Hepatocyte (in vitro differentiated cells): ENCODE data around the gene KCNQ5. TPM values are rescaled to one million over a fixed set of nuclear protein-coding genes. Genes with fewer than 3 reads are reported as not detected.

ENCODE experiments used
- DNase-seq: peaks from one replicate; pipeline ENCODE4 v3.0.0-alpha.2; 2016; ENCODE audit warnings: low spot score
- H2AFZ ChIP-seq: fragments of 200-600 bp; sonication (generic); 2 replicates; pipeline ENCODE4 v1.6.0; 2016; ENCODE audit warnings: antibody characterized with exemption, mild to moderate bottlenecking
- H3K27ac ChIP-seq: fragments of 200-600 bp; sonication (generic); 2 replicates; pipeline ENCODE4 v1.5.1; 2016; ENCODE audit warnings: mild to moderate bottlenecking
- H3K27me3 ChIP-seq: fragments of 200-600 bp; sonication (generic); 2 replicates; pipeline ENCODE4 v1.6.1; 2016
- H3K36me3 ChIP-seq: fragments of 200-600 bp; sonication (generic); replicated peaks from 2 replicates; pipeline ENCODE4 v1.5.1; 2016; ENCODE audit warnings: low read depth; ENCODE audit not compliant: insufficient read depth
- H3K4me1 ChIP-seq: fragments of 200-600 bp; sonication (generic); 2 replicates; pipeline ENCODE4 v1.5.1; 2016; ENCODE audit warnings: mild to moderate bottlenecking, moderate library complexity; ENCODE audit not compliant: insufficient read depth
- H3K4me2 ChIP-seq: fragments of 200-600 bp; sonication (generic); 2 replicates; pipeline ENCODE4 v1.6.0; 2016
- H3K4me3 ChIP-seq: fragments of 200-600 bp; sonication (generic); 2 replicates; pipeline ENCODE4 v1.5.1; 2016; ENCODE audit warnings: mild to moderate bottlenecking
- H3K79me2 ChIP-seq: fragments of 200-600 bp; sonication (generic); 2 replicates; pipeline ENCODE4 v1.6.0; 2017; ENCODE audit warnings: mild to moderate bottlenecking
- H3K9me2 ChIP-seq: fragments of 200-600 bp; sonication (generic); replicated peaks from 2 replicates; pipeline ENCODE4 v1.6.0; 2017; ENCODE audit warnings: mild to moderate bottlenecking; ENCODE audit not compliant: insufficient read depth
- H3K9me3 ChIP-seq: fragments of 200-600 bp; sonication (generic); 2 replicates; pipeline ENCODE4 v1.5.1; 2016; ENCODE audit warnings: low read depth, mild to moderate bottlenecking
- H4K20me1 ChIP-seq: fragments of 200-600 bp; sonication (generic); 2 replicates; pipeline ENCODE4 v1.6.0; 2016; ENCODE audit warnings: mild to moderate bottlenecking; ENCODE audit not compliant: insufficient read depth, poor library complexity, severe bottlenecking
- EZH2 ChIP-seq: fragments of 200-600 bp; sonication (generic); IDR thresholded peaks from 2 replicates; pipeline ENCODE4 v1.6.1; 2016; ENCODE audit warnings: antibody characterized with exemption, mild to moderate bottlenecking, borderline replicate concordance
- EZH2phosphoT487 ChIP-seq: fragments of 200-600 bp; sonication (generic); IDR thresholded peaks from one replicate; pipeline ENCODE4 v1.6.1; 2018; ENCODE audit warnings: antibody characterized with exemption, mild to moderate bottlenecking, low read depth, moderate library complexity; ENCODE audit not compliant: unreplicated experiment, severe bottlenecking
- WGBS: methylation state at CpG from one replicate; pipeline ENCODE4 v1.1.6; 2016; ENCODE audit warnings: low lambda C conversion rate; ENCODE audit errors: missing lambda C conversion rate; 5-methylcytosine and 5-hydroxymethylcytosine counted together
- polyA plus RNA-seq: library from polyadenylated mRNA; unstranded; fragments of >200 nt; fragmentation: Nextera tagmentation; extraction: Ambion mirVana; gene quantifications from 2 replicates; pipeline ENCODE4 v1.2.1, GENCODE V29; 2016
- total RNA-seq: library from RNA; depleted of rRNA; stranded (reverse); fragments of >200 nt; gene quantifications from 2 replicates; pipeline ENCODE4 v1.2.3, GENCODE V29; 2014
- TF ChIP-seq, protein P1 (sequence below): fragments of 200-600 bp; sonication (generic); IDR thresholded peaks from 2 replicates; pipeline ENCODE4 v1.5.1; 2016; ENCODE audit warnings: antibody characterized with exemption, mild to moderate bottlenecking; ENCODE audit not compliant: poor library complexity

The KCNQ5 gene
- total and polyA plus RNA-seq, 2 experiments from 2014 or later = 1.6 to 2.0 TPM

DNA sequence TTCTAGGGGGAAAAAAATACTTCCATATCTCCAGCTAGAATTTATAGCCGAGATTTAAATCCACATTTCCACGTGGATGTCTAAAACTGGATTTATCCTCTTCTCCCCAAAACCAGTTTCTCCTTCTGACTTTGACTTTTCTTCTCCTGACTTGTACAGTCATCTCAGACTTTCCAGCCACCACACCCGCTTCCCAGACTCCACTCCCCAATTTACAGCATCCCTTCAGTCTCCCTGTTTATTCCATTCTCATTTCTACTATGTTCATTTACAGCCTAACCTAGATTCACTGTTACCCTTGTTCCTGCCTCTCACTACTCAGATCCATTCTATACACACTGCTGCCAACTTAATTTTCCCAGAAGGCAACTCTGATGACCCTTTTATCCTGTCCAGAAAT, 378.6 kb downstream of the KCNQ5 start:
- TF ChIP-seq, protein P1, sequence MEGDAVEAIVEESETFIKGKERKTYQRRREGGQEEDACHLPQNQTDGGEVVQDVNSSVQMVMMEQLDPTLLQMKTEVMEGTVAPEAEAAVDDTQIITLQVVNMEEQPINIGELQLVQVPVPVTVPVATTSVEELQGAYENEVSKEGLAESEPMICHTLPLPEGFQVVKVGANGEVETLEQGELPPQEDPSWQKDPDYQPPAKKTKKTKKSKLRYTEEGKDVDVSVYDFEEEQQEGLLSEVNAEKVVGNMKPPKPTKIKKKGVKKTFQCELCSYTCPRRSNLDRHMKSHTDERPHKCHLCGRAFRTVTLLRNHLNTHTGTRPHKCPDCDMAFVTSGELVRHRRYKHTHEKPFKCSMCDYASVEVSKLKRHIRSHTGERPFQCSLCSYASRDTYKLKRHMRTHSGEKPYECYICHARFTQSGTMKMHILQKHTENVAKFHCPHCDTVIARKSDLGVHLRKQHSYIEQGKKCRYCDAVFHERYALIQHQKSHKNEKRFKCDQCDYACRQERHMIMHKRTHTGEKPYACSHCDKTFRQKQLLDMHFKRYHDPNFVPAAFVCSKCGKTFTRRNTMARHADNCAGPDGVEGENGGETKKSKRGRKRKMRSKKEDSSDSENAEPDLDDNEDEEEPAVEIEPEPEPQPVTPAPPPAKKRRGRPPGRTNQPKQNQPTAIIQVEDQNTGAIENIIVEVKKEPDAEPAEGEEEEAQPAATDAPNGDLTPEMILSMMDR = no peak
- TF ChIP-seq EZH2 = no peak
- no peak for TF ChIP-seq EZH2phosphoT487
- H3K27me3 ChIP-seq = no peaks in the 10 kb centered on the region
- no peaks in the 10 kb centered on the region for H3K36me3 ChIP-seq
- H3K9me2 ChIP-seq = no peaks in the 10 kb centered on the region
- no peak overlapping the region for H3K4me2 ChIP-seq
- H3K79me2 ChIP-seq = no peaks in the 10 kb centered on the region
- 78% methylated on average over 3 of the region's 3 CpGs for WGBS
- DNase-seq = no peak
- no peak overlapping the region for H2AFZ ChIP-seq
- H3K4me1 ChIP-seq = no peaks in the 10 kb centered on the region
- no peaks in the 10 kb centered on the region for H3K9me3 ChIP-seq
- no peak overlapping the region for H3K27ac ChIP-seq
- H3K4me3 ChIP-seq = no peak overlapping the region
- H4K20me1 ChIP-seq = no peaks in the 10 kb centered on the region

DNA sequence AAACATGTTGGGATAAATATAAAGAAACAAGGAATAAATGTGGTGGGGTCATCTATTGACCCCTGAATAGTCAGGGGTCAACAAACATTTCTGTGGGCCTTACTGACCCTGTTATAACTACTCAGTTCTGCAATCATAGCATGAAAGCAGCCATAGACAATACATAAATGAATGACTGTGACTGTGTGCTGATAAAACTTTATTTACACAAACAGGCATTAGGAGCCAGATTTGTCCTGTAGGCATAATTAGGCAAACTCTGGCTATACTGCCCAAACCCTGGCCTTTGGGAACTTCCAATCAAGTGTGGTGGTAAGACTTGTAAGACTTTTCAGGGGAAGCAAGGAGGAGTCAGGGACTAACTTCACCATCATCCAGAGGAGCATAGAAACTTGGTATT, 380.7 kb downstream of the KCNQ5 start:
- no peaks in the 10 kb centered on the region for H3K36me3 ChIP-seq
- H3K9me2 ChIP-seq = no peaks in the 10 kb centered on the region
- no peak overlapping the region for H3K4me3 ChIP-seq
- H2AFZ ChIP-seq = no peak overlapping the region
- no peaks in the 10 kb centered on the region for H3K27me3 ChIP-seq
- no peak overlapping the region for H3K4me2 ChIP-seq
- DNase-seq = no peak
- H4K20me1 ChIP-seq = no peaks in the 10 kb centered on the region
- TF ChIP-seq EZH2 = no peak
- TF ChIP-seq, protein P1 = no peak
- H3K27ac ChIP-seq = no peak overlapping the region
- no peaks in the 10 kb centered on the region for H3K79me2 ChIP-seq
- no peaks in the 10 kb centered on the region for H3K9me3 ChIP-seq
- H3K4me1 ChIP-seq = no peaks in the 10 kb centered on the region

DNA sequence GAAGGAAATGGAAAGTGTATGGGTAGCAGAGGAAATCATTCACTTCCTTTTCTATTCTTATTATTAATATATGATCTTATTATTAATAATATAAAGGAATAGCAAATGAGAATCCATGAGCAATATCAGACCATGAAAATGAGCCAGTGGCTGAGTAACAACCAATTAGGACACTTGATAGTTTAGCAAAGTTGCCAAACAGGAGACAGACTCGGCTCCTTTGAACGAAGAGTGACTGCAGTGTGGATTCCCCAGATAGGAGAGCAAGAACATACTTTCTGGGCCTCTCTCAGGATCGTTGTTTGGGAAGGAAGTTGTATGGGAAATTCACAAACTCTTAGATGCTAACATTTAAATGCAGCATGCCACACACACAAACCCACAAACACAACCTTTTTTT, 381.4 kb downstream of the KCNQ5 start:
- H3K36me3 ChIP-seq = no peaks in the 10 kb centered on the region
- no peaks in the 10 kb centered on the region for H3K79me2 ChIP-seq
- H3K4me3 ChIP-seq = no peak overlapping the region
- no peaks in the 10 kb centered on the region for H4K20me1 ChIP-seq
- no peak overlapping the region for H3K4me2 ChIP-seq
- H3K27me3 ChIP-seq = no peaks in the 10 kb centered on the region
- DNase-seq = no peak
- H2AFZ ChIP-seq = no peak overlapping the region
- H3K9me3 ChIP-seq = no peaks in the 10 kb centered on the region
- WGBS = 68% methylated on average over 3 of the region's 3 CpGs
- H3K9me2 ChIP-seq = no peaks in the 10 kb centered on the region
- TF ChIP-seq EZH2phosphoT487 (no peak), EZH2 (no peak)
- TF ChIP-seq, protein P1 = no peak
- no peaks in the 10 kb centered on the region for H3K4me1 ChIP-seq
- no peak overlapping the region for H3K27ac ChIP-seq

DNA sequence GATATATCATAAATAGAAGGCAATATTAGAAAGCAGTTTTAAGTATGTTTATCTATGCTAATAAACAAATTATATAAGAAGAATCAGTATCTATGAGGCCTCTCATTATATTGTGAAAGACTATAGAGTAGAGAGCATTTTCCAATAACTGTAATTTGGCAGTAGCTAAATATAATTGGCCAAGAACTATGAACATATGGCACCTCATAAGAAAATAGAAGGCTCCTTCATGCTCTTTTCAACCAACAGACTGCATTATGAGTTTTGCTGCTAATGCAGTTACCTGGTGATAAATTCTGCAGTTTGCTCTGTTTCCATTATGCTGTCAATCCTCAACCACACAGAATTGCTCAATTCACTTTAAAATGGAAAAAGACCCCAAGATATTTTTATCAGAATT, 382.4 kb downstream of the KCNQ5 start:
- Histone ChIP-seq H3K4me2 (no peak overlapping the region), H3K9me2 (no peaks in the 10 kb centered on the region)
- TF ChIP-seq, protein P1 = no peak
- TF ChIP-seq EZH2phosphoT487 (no peak), EZH2 (no peak)

More for the DNA sequence above, 382.4 kb downstream of the KCNQ5 start:
- Histone ChIP-seq H2AFZ (no peak overlapping the region), H3K4me1 (no peaks in the 10 kb centered on the region), H3K79me2 (no peaks in the 10 kb centered on the region), H3K27me3 (no peaks in the 10 kb centered on the region), H4K20me1 (no peaks in the 10 kb centered on the region), H3K4me3 (no peak overlapping the region), H3K27ac (no peak overlapping the region), H3K9me3 (no peaks in the 10 kb centered on the region), H3K36me3 (no peaks in the 10 kb centered on the region)
- DNase-seq = no peak
